Trophoblast cell (in vitro differentiated cells and primary cell): Measurements from ENCODE around the gene STING1.

ENCODE experiments used
- DNase-seq, 2 donors: peaks; one replicate each; pipeline ENCODE4 v3.0.0-alpha.2; 2016
- H2AFZ ChIP-seq: 2 replicates; pipeline ENCODE4 v1.6.1; 2013; ENCODE audit warnings: low read length, moderate library complexity, mild to moderate bottlenecking; ENCODE audit not compliant: insufficient read depth, poor library complexity
- H2AK5ac ChIP-seq: 2 replicates; pipeline ENCODE4 v1.6.1; 2013; ENCODE audit warnings: mild to moderate bottlenecking, low read length
- H2BK120ac ChIP-seq: 2 replicates; pipeline ENCODE4 v1.6.1; 2013; ENCODE audit warnings: low read length, mild to moderate bottlenecking, moderate library complexity; ENCODE audit not compliant: insufficient read depth, poor library complexity
- H2BK12ac ChIP-seq: 2 replicates; pipeline ENCODE4 v1.6.1; 2013; ENCODE audit warnings: mild to moderate bottlenecking, low read length, moderate library complexity
- H2BK5ac ChIP-seq: 2 replicates; pipeline ENCODE4 v1.6.1; 2013; ENCODE audit warnings: low read length, low read depth, moderate library complexity, mild to moderate bottlenecking; ENCODE audit not compliant: poor library complexity
- H3K14ac ChIP-seq: 2 replicates; pipeline ENCODE4 v1.6.1; 2013; ENCODE audit warnings: mild to moderate bottlenecking, low read length
- H3K18ac ChIP-seq: 2 replicates; pipeline ENCODE4 v1.6.1; 2013; ENCODE audit warnings: mild to moderate bottlenecking, low read length
- H3K23ac ChIP-seq: 2 replicates; pipeline ENCODE4 v1.6.1; 2013; ENCODE audit warnings: low read length
- H3K27ac ChIP-seq: 2 replicates; pipeline ENCODE4 v1.5.1; 2013; ENCODE audit warnings: low read depth, mild to moderate bottlenecking, inconsistent platforms, low read length, moderate library complexity
- H3K27me3 ChIP-seq: 2 replicates; pipeline ENCODE4 v1.6.1; 2013; ENCODE audit warnings: inconsistent platforms, mild to moderate bottlenecking, low read length, moderate library complexity; ENCODE audit not compliant: insufficient read depth
- H3K36me3 ChIP-seq, 2 experiments: 1 replicate in 1 of 2; 2 replicates in 1 of 2; pipeline ENCODE4 v1.6.1; 2013; ENCODE audit warnings: low read length in 2 of 2, mild to moderate bottlenecking in 2 of 2, moderate library complexity in 1 of 2; ENCODE audit not compliant: insufficient read depth in 2 of 2, control insufficient read depth in 1 of 2
- H3K4ac ChIP-seq: 2 replicates; pipeline ENCODE4 v1.6.1; 2013; ENCODE audit warnings: low read depth, mild to moderate bottlenecking, low read length, moderate library complexity
- H3K4me1 ChIP-seq, 2 experiments: 1 replicate in 1 of 2; 2 replicates in 1 of 2; pipeline ENCODE4 v1.6.1; 2013; ENCODE audit warnings: low read length in 2 of 2, mild to moderate bottlenecking in 2 of 2, moderate library complexity in 1 of 2; ENCODE audit not compliant: insufficient read depth in 2 of 2, control insufficient read depth in 1 of 2
- H3K4me2 ChIP-seq: 2 replicates; pipeline ENCODE4 v1.6.1; 2013; ENCODE audit warnings: inconsistent platforms, mild to moderate bottlenecking, low read length, moderate library complexity
- H3K4me3 ChIP-seq: 2 replicates; pipeline ENCODE4 v1.5.1; 2013; ENCODE audit warnings: mild to moderate bottlenecking, low read depth, low read length, inconsistent platforms
- H3K79me1 ChIP-seq: one replicate; pipeline ENCODE4 v1.6.1; 2013; ENCODE audit warnings: low read length
- H3K79me2 ChIP-seq: 2 replicates; pipeline ENCODE4 v1.6.1; 2013; ENCODE audit warnings: low read length, mild to moderate bottlenecking; ENCODE audit not compliant: control insufficient read depth, insufficient read depth, poor library complexity
- H3K9ac ChIP-seq: 2 replicates; pipeline ENCODE4 v1.6.1; 2013; ENCODE audit warnings: mild to moderate bottlenecking, low read length
- H3K9me3 ChIP-seq: 2 replicates; pipeline ENCODE4 v1.6.1; 2013; ENCODE audit warnings: low read depth, mild to moderate bottlenecking, control low read depth, inconsistent platforms, low read length; ENCODE audit not compliant: insufficient read depth
- H4K12ac ChIP-seq: 2 replicates; pipeline ENCODE4 v1.6.1; 2013; ENCODE audit warnings: low read depth, mild to moderate bottlenecking, low read length, moderate library complexity
- H4K8ac ChIP-seq: 2 replicates; pipeline ENCODE4 v1.6.1; 2013; ENCODE audit warnings: low read depth, mild to moderate bottlenecking, low read length, moderate library complexity
- H4K91ac ChIP-seq: one replicate; pipeline ENCODE4 v1.6.1; 2013; ENCODE audit warnings: low read depth, mild to moderate bottlenecking, low read length, moderate library complexity
- WGBS: extraction: QIAGEN DNeasy Blood & Tissue Kit; methylation state at CpG from one replicate; pipeline ENCODE4 v1.1.7; 2013; ENCODE audit warnings: missing lambda C conversion rate; ENCODE audit not compliant: insufficient read length, insufficient coverage; ENCODE audit errors: extremely low coverage; 5-methylcytosine and 5-hydroxymethylcytosine counted together

Gene STING1

GRCh38 chr5:139453683-139454567, 28.6 kb downstream of the STING1 start:
- H4K91ac ChIP-seq: no peak overlapping the region
- H3K27ac ChIP-seq: no peak overlapping the region
- H3K4me2 ChIP-seq: no peak overlapping the region
- no peaks in the 10 kb centered on the region for H3K79me1 ChIP-seq
- H2BK5ac ChIP-seq: no peak overlapping the region
- peak overlapping the region; percentile 61 for H3K4me3 ChIP-seq
- H3K9me3 ChIP-seq: peaks cover 16% of the 10 kb centered on the region
- H3K36me3 ChIP-seq: no peaks in the 10 kb centered on the region
- no peak overlapping the region for H4K8ac ChIP-seq
- no peak overlapping the region for H2BK12ac ChIP-seq
- WGBS: 100% methylated on average over 3 of the region's 3 CpGs
- H3K27me3 ChIP-seq: no peaks in the 10 kb centered on the region
- H2BK120ac ChIP-seq: no peak overlapping the region
- no peak overlapping the region for H3K9ac ChIP-seq
- no peak overlapping the region for H4K12ac ChIP-seq
- H3K4me1 ChIP-seq: no peaks in the 10 kb centered on the region
- DNase-seq: no peak
- no peak overlapping the region for H2AK5ac ChIP-seq
- H3K79me2 ChIP-seq: no peaks in the 10 kb centered on the region
- no peak overlapping the region for H3K14ac ChIP-seq
- H2AFZ ChIP-seq: no peak overlapping the region
- peak overlapping the region; percentile 75 for H3K23ac ChIP-seq
- no peak overlapping the region for H3K18ac ChIP-seq
- H3K4ac ChIP-seq: no peak overlapping the region

- H3K36me3 ChIP-seq: no peaks in the 10 kb centered on the region
- no peak overlapping the region for H2AFZ ChIP-seq
- peak overlapping the region; percentile 86 for H3K23ac ChIP-seq
- DNase-seq: no peak
- H2BK12ac ChIP-seq: no peak overlapping the region
- no peaks in the 10 kb centered on the region for H3K79me2 ChIP-seq
- H2AK5ac ChIP-seq: no peak overlapping the region
- no peak overlapping the region for H4K12ac ChIP-seq
- H3K4me1 ChIP-seq: no peaks in the 10 kb centered on the region
- no peak overlapping the region for H2BK5ac ChIP-seq
- H4K8ac ChIP-seq: no peak overlapping the region
- peaks cover 16% of the 10 kb centered on the region for H3K9me3 ChIP-seq
- H3K27ac ChIP-seq: no peak overlapping the region
- no peak overlapping the region for H4K91ac ChIP-seq
- 100% methylated on average over 3 of the region's 3 CpGs for WGBS
- H3K79me1 ChIP-seq: no peaks in the 10 kb centered on the region
- peak overlapping the region; percentile 47 for H3K4me3 ChIP-seq
- no peak overlapping the region for H3K9ac ChIP-seq
- H3K18ac ChIP-seq: no peak overlapping the region
- H3K27me3 ChIP-seq: no peaks in the 10 kb centered on the region
- no peak overlapping the region for H2BK120ac ChIP-seq
- no peak overlapping the region for H3K4me2 ChIP-seq
- no peak overlapping the region for H3K14ac ChIP-seq
- no peak overlapping the region for H3K4ac ChIP-seq
Observed at GRCh38 chr5:139451878-139452660, 30.5 kb downstream of the STING1 start.

GRCh38 chr5:139451176-139451575, 31.4 kb downstream of the STING1 start:
- no peak overlapping the region for H3K4ac ChIP-seq
- H3K4me1 ChIP-seq: no peaks in the 10 kb centered on the region
- no peak for DNase-seq
- peak overlapping the region; percentile 58 for H3K4me3 ChIP-seq
- H3K18ac ChIP-seq: no peak overlapping the region
- H3K79me1 ChIP-seq: no peaks in the 10 kb centered on the region
- no peak overlapping the region for H4K91ac ChIP-seq
- H3K4me2 ChIP-seq: no peak overlapping the region
- no peaks in the 10 kb centered on the region for H3K36me3 ChIP-seq
- no peaks in the 10 kb centered on the region for H3K27me3 ChIP-seq
- no peak overlapping the region for H4K12ac ChIP-seq
- no peak overlapping the region for H2BK5ac ChIP-seq
- H3K27ac ChIP-seq: no peak overlapping the region
- no peak overlapping the region for H2BK120ac ChIP-seq
- no peak overlapping the region for H2AK5ac ChIP-seq
- no peak overlapping the region for H3K9ac ChIP-seq
- no peaks in the 10 kb centered on the region for H3K79me2 ChIP-seq
- H2BK12ac ChIP-seq: no peak overlapping the region
- peaks cover 16% of the 10 kb centered on the region for H3K9me3 ChIP-seq
- H3K14ac ChIP-seq: no peak overlapping the region
- H2AFZ ChIP-seq: no peak overlapping the region
- H4K8ac ChIP-seq: no peak overlapping the region
- H3K23ac ChIP-seq: peak overlapping the region; percentile 93
- WGBS: 100% methylated on average over 2 of the region's 2 CpGs

GRCh38 chr5:139446956-139447779, 35.4 kb downstream of the STING1 start:
- no peak overlapping the region for H4K8ac ChIP-seq
- H3K79me1 ChIP-seq: peaks cover 5% of the 10 kb centered on the region
- H2BK5ac ChIP-seq: no peak overlapping the region
- H3K4me1 ChIP-seq: peaks cover 7 to 10% of the 10 kb centered on the region in 2 experiments
- no peak overlapping the region for H2AFZ ChIP-seq
- no peak overlapping the region for H2AK5ac ChIP-seq
- H2BK12ac ChIP-seq: no peak overlapping the region
- no peak overlapping the region for H3K14ac ChIP-seq
- no peaks in the 10 kb centered on the region for H3K79me2 ChIP-seq
- no peak overlapping the region for H4K12ac ChIP-seq
- no peak overlapping the region for H3K4me2 ChIP-seq
- no peak overlapping the region for H4K91ac ChIP-seq
- WGBS: no CpG with 5 or more reads among the region's 5 CpGs
- no peak overlapping the region for H3K4ac ChIP-seq
- no peaks in the 10 kb centered on the region for H3K27me3 ChIP-seq
- H3K4me3 ChIP-seq: no peak overlapping the region
- H3K9me3 ChIP-seq: peaks cover 5% of the 10 kb centered on the region
- no peak overlapping the region for H3K23ac ChIP-seq
- H3K27ac ChIP-seq: no peak overlapping the region
- no peak overlapping the region for H3K9ac ChIP-seq
- no peak overlapping the region for H3K18ac ChIP-seq
- no peak for DNase-seq
- no peaks in the 10 kb centered on the region for H3K36me3 ChIP-seq
- no peak overlapping the region for H2BK120ac ChIP-seq
